K562 (cell line): ENCODE results near the gene RHOA. TPM values are rescaled to one million over a fixed set of nuclear protein-coding genes. Genes with fewer than 3 reads are reported as not detected.

Experiments
- ATAC-seq: fragments of 200-7000 bp; cut with Tn5 transposase; 3 replicates; pipeline ENCODE4 v1.9.1; 2020; ENCODE audit warnings: moderate library complexity
- BruUV-seq: library from RNA; stranded (reverse); fragments of 400-500 nt; replicated peaks from 2 replicates; lab custom pipeline; 2021; lab: Mats Ljungman, UMichigan
- CTCF ChIA-PET: fragments of 300-600 bp; formaldehyde crosslinking; extraction: SDS; loops from one replicate; lab custom pipeline; 2021; ENCODE audit warnings: low intra/inter-chr PET ratio; lab: Yijun Ruan, JAX
- POLR2A ChIA-PET: fragments of 300-600, 350-650 bp; sonication (Branson Sonifier 250); formaldehyde crosslinking; extraction: SDS; loops from one replicate; lab custom pipeline; 2021; ENCODE audit warnings: antibody characterized with exemption, inconsistent platforms; lab: Yijun Ruan, JAX
- DNase-seq, 4 experiments: peaks; one replicate each; pipeline versions ENCODE4 v3.0.0 to v3.0.0-alpha.2; 2011 to 2018; ENCODE audit warnings: low spot score in 3 of 4, mixed read lengths in 3 of 4; ENCODE audit errors: extremely low read depth in 1 of 4
- FAIRE-seq: peaks from 2 replicates; lab custom pipeline; 2011; peaks lifted over from hg19 to GRCh38; lab: Jason Lieb, UNC
- H2AFZ ChIP-seq: 2 replicates; pipeline ENCODE4 v1.6.0; 2011; ENCODE audit warnings: low read depth, low read length, control low read depth, inconsistent platforms
- H3K27ac ChIP-seq: fragments of 200-600 bp; 3 replicates; pipeline ENCODE4 v1.8.0; 2011; ENCODE audit warnings: low read depth, mild to moderate bottlenecking, control low read depth, inconsistent platforms, low read length, moderate library complexity, mixed read lengths; ENCODE audit errors: extremely low read depth
- H3K27me3 ChIP-seq, 2 experiments: fragments of 300-600 bp in 1 of 2; 2 replicates in 1 of 2; 3 replicates in 1 of 2; pipeline versions ENCODE4 v1.6.0 to v1.8.0; 2011; ENCODE audit warnings: inconsistent platforms in 2 of 2, low read length in 2 of 2, mild to moderate bottlenecking in 1 of 2, mixed read lengths in 1 of 2, moderate library complexity in 1 of 2; ENCODE audit not compliant: control insufficient read depth in 2 of 2, insufficient read depth in 2 of 2
- H3K36me3 ChIP-seq: fragments of 300-600 bp; 3 replicates; pipeline ENCODE4 v1.8.0; 2011; ENCODE audit warnings: mild to moderate bottlenecking, low read length, inconsistent platforms; ENCODE audit not compliant: control insufficient read depth, insufficient read depth
- H3K4me1 ChIP-seq, 2 experiments: fragments of 200-600 bp in 1 of 2; replicated peaks in 1 of 2; 2 replicates in 1 of 2; 3 replicates in 1 of 2; pipeline versions ENCODE4 v1.5.1 to v1.8.0; 2011; ENCODE audit warnings: inconsistent platforms in 2 of 2, low read length in 2 of 2, mild to moderate bottlenecking in 1 of 2, mixed read lengths in 1 of 2, moderate library complexity in 1 of 2; ENCODE audit not compliant: control insufficient read depth in 2 of 2, insufficient read depth in 2 of 2
- H3K4me2 ChIP-seq: 2 replicates; pipeline ENCODE4 v1.6.1; 2011; ENCODE audit warnings: low read length, control low read depth, inconsistent platforms, mixed read lengths; ENCODE audit not compliant: insufficient read depth
- H3K4me3 ChIP-seq: fragments of 200-600 bp; sonication (generic), shearing (Covaris generic); 2 replicates; pipeline ENCODE4 v1.5.1; 2016; ENCODE audit warnings: control low read depth, inconsistent platforms
- H3K79me2 ChIP-seq: fragments of 200-600 bp; 3 replicates; pipeline ENCODE4 v1.8.0; 2011; ENCODE audit warnings: low read length, inconsistent platforms; ENCODE audit not compliant: control insufficient read depth, insufficient read depth
- H3K9ac ChIP-seq, 2 experiments: 2 replicates each; pipeline versions ENCODE4 v1.6.0 to v1.6.1; 2011; ENCODE audit warnings: low read depth in 2 of 2, low read length in 2 of 2, control low read depth in 1 of 2, inconsistent platforms in 1 of 2, mild to moderate bottlenecking in 1 of 2, mixed read lengths in 1 of 2; ENCODE audit not compliant: insufficient read depth in 1 of 2
- H3K9me1 ChIP-seq: one replicate; pipeline ENCODE4 v1.6.0; 2011; ENCODE audit warnings: inconsistent platforms, mild to moderate bottlenecking, low read length, moderate library complexity; ENCODE audit not compliant: control insufficient read depth, insufficient read depth
- H3K9me3 ChIP-seq: replicated peaks from 2 replicates; pipeline ENCODE4 v1.5.1; 2011; ENCODE audit warnings: low read depth, low read length, inconsistent platforms; ENCODE audit not compliant: control insufficient read depth, insufficient read depth
- H4K20me1 ChIP-seq: replicated peaks from 2 replicates; pipeline ENCODE4 v1.6.1; 2011; ENCODE audit warnings: low read length, inconsistent platforms, mixed read lengths; ENCODE audit not compliant: control insufficient read depth, insufficient read depth
- CBFA2T2 ChIP-seq: fragments of 450-650 bp; conservative IDR thresholded peaks from 2 replicates; pipeline ENCODE4 v1.6.1; 2017; ENCODE audit warnings: mild to moderate bottlenecking
- CTBP1 ChIP-seq: fragments of 450-650 bp; IDR thresholded peaks from 2 replicates; pipeline ENCODE4 v1.6.1; 2016; ENCODE audit warnings: borderline replicate concordance
- DMBX1 ChIP-seq: fragments of 250-450 bp; sonication (Bioruptor Pico); IDR thresholded peaks from 2 replicates; pipeline ENCODE4 v1.8.0; 2022; ENCODE audit warnings: inconsistent platforms, mild to moderate bottlenecking, moderate library complexity, borderline replicate concordance
- ELF4 ChIP-seq: fragments of 450-650 bp; formaldehyde crosslinking; IDR thresholded peaks from 2 replicates; pipeline ENCODE4 v1.4.0; 2022; ENCODE audit warnings: missing genetic modification characterization
- ELK3 ChIP-seq: fragments of 450-650 bp; formaldehyde crosslinking; IDR thresholded peaks from 2 replicates; pipeline ENCODE4 v1.4.0; 2020; ENCODE audit warnings: mild to moderate bottlenecking
- EZH2 ChIP-seq: IDR thresholded peaks from 2 replicates; pipeline ENCODE4 v1.6.1; 2012; ENCODE audit warnings: low read depth, mild to moderate bottlenecking, inconsistent platforms, low read length, borderline replicate concordance
- FOSL1 ChIP-seq: fragments of 200-800 bp; sonication (Bioruptor generic); conservative IDR thresholded peaks from 2 replicates; pipeline ENCODE4 v1.6.1; 2016; ENCODE audit warnings: missing genetic modification characterization, missing compliant biosample characterization
- HINFP ChIP-seq: fragments of 450-650 bp; conservative IDR thresholded peaks from 2 replicates; pipeline ENCODE4 v1.6.1; 2016; ENCODE audit warnings: missing genetic modification characterization, low read depth, mild to moderate bottlenecking, control low read depth, missing compliant biosample characterization
- MXI1 ChIP-seq: IDR thresholded peaks from 2 replicates; pipeline ENCODE4 v1.6.1; 2011; ENCODE audit warnings: low read depth, mild to moderate bottlenecking, improper control_type of control experiment, low read length
- RBBP5 ChIP-seq: fragments of 200-600 bp; sonication (generic); IDR thresholded peaks from 2 replicates; pipeline ENCODE4 v1.6.1; 2012; ENCODE audit warnings: borderline replicate concordance, mild to moderate bottlenecking, low read length, control low read depth, inconsistent platforms; ENCODE audit not compliant: insufficient read depth, poor library complexity, severe bottlenecking
- SPI1 ChIP-seq: IDR thresholded peaks from 2 replicates; pipeline ENCODE4 v1.6.1; 2011; ENCODE audit warnings: low read depth, low read length, control low read depth, borderline replicate concordance
- TARDBP ChIP-seq: fragments of 450-650 bp; IDR thresholded peaks from 2 replicates; pipeline ENCODE4 v1.6.1; 2016
- ZFX ChIP-seq: sonication (generic); formaldehyde crosslinking; IDR thresholded peaks from 2 replicates; pipeline ENCODE4 v1.8.0; 2022; ENCODE audit warnings: mild to moderate bottlenecking, missing genetic modification reagents, moderate library complexity
- ZNF77 ChIP-seq: fragments of 250-450 bp; sonication (Bioruptor Pico); IDR thresholded peaks from 2 replicates; pipeline ENCODE4 v1.5.0; 2020
- WGBS: fragments of 100-300 bp; shearing (Covaris generic); methylation state at CpG from one replicate; pipeline ENCODE4 v1.1.6; 2016; ENCODE audit warnings: low coverage, mixed read lengths; ENCODE audit not compliant: insufficient coverage; ENCODE audit errors: missing lambda C conversion rate; 5-methylcytosine and 5-hydroxymethylcytosine counted together
- in situ Hi-C: fragments of 300-500 bp; cut with MboI; formaldehyde crosslinking; loops from 4 replicates; pipeline ENCODE4 v1.15.0; 2018; ENCODE audit warnings: inconsistent platforms, mixed read lengths
- intact Hi-C: fragments of 100-400 bp; cut with micrococcal nuclease; formaldehyde crosslinking; loops from 2 replicates; pipeline ENCODE4 v1.14.2; 2022
- polyA plus RNA-seq, 8 experiments: library from polyadenylated mRNA; depleted of rRNA in 4 of 8; stranded (reverse) in 5 of 8; unstranded in 3 of 8; fragments of >200 nt; fragmentation: Nextera tagmentation in 2 of 8; fragmentation: Illumina TruSeq in 1 of 8; extraction: Ambion mirVana in 2 of 8; extraction: Trizol in 1 of 8; gene quantifications; 2 replicates each; pipeline versions ENCODE4 v1.2.1 to v1.2.3, GENCODE V29; 2011 to 2014; ENCODE audit warnings: inconsistent platforms in 1 of 8, missing spikeins in 1 of 8
- total RNA-seq, 7 experiments: library from RNA; depleted of rRNA in 6 of 7; stranded (reverse); fragments of >200 nt in 6 of 7; fragmentation: Illumina TruSeq in 2 of 7; extraction: Trizol in 2 of 7; gene quantifications; 2 replicates each; pipeline versions ENCODE4 v1.2.1 to v1.2.3, GENCODE V29; 2011 to 2021; ENCODE audit warnings: low replicate concordance in 1 of 7

RHOA gene
- total and polyA plus RNA-seq, 9 of the 15 experiments (the other 6 are each of a cell fraction or from before 2014, with no cell fraction given): 136 to 540 (median 236) TPM

- POLR2A ChIA-PET: interaction anchor here (1.2 to 1.5 kb wide), 2 partner anchors 9 to 60 kb away, joined by 3 read pairs; partner anchors contain the start of genes RHOA and TCTA
- Histone ChIP-seq H3K27ac (no peak overlapping the region), H3K4me3 (no peak overlapping the region), H3K4me1 (peaks cover 23 to 30% of the 10 kb centered on the region in 2 experiments), H3K9ac (no peak overlapping the region), H3K79me2 (no peaks in the 10 kb centered on the region), H3K4me2 (no peak overlapping the region), H3K9me1 (peaks cover 3% of the 10 kb centered on the region), H4K20me1 (no peaks in the 10 kb centered on the region), H3K9me3 (no peaks in the 10 kb centered on the region), H3K36me3 (peaks cover 4% of the 10 kb centered on the region; the same call in 1 of the 3 replicates), H3K27me3 (no peaks in the 10 kb centered on the region), H2AFZ (no peak overlapping the region)
- in situ Hi-C loops: no loop called here
- ATAC-seq (no peak), DNase-seq (no peak), FAIRE-seq (no peak)
- intact Hi-C loops: no loop called here
- TF ChIP-seq ZFX (CRISPR knock-in tag) (peak; percentile 35; the same call in 1 of the 2 replicates), MXI1 (no peak)
- BruUV-seq: no TSS peak
- CTCF ChIA-PET: no interaction called here
- 69% methylated on average over 1 of the region's 2 CpGs for WGBS
Observed at GRCh38 chr3:49352281-49352680, 59.5 kb downstream of the RHOA start.

GRCh38 chr3:49351521-49352011 lies 60.2 kb downstream of the RHOA start:
- Histone ChIP-seq H4K20me1 (no peaks in the 10 kb centered on the region), H3K9ac (no peak overlapping the region), H3K9me1 (peaks cover 3% of the 10 kb centered on the region), H3K27me3 (no peaks in the 10 kb centered on the region), H3K4me2 (no peak overlapping the region), H2AFZ (0 out of 2 replicates have a peak overlapping the region, but pooled peaks have one; percentile 16), H3K36me3 (peaks cover 4% of the 10 kb centered on the region; the same call in 1 of the 3 replicates), H3K79me2 (no peaks in the 10 kb centered on the region), H3K9me3 (no peaks in the 10 kb centered on the region), H3K27ac (peak overlapping the region; percentile 22; the same call in 1 of the 3 replicates), H3K4me3 (no peak overlapping the region), H3K4me1 (peaks cover 23 to 30% of the 10 kb centered on the region in 2 experiments)
- POLR2A ChIA-PET: interaction anchor here (0.7 to 1.5 kb wide), 2 partner anchors 60 to 387 kb away, joined by 3 read pairs; partner anchors contain the start of genes RHOA and TCTA
- BruUV-seq: no TSS peak
- WGBS: 22% methylated on average over 1 of the region's 1 CpG
- no peak for ATAC-seq
- no peak for FAIRE-seq
- in situ Hi-C loops: no loop called here
- DNase-seq: no peak
- intact Hi-C loops: no loop called here
- CTCF ChIA-PET: no interaction called here
- TF ChIP-seq TARDBP (no peak), RBBP5 (no peak), DMBX1 (no peak), EZH2 (no peak), CTBP1 (no peak), HINFP (no peak), CBFA2T2 (no peak), ZNF77 (CRISPR knock-in tag) (no peak), SPI1 (0 out of 2 replicates have a peak, but pooled peaks have one; percentile 31), ELF4 (CRISPR knock-in tag) (no peak), ELK3 (CRISPR knock-in tag) (no peak), FOSL1 (tag) (no peak)
